Measurements from ENCODE around the gene STUM. TPM values are rescaled to one million over a fixed set of nuclear protein-coding genes. Genes with fewer than 3 reads are reported as not detected.

Gene STUM
- total RNA-seq, 2 donors from 2014 or later, result 1.3 to 1.6 TPM

GRCh38 chr1:226622012-226622411 lies 73.4 kb downstream of the STUM start:
- TF ChIP-seq CTCF (IDR thresholded peaks at IDR 0.05) (no peak), POLR2A (IDR thresholded peaks at IDR 0.05) (no peak)
- no peak for DNase-seq
- Histone ChIP-seq H3K27ac (no peak overlapping the region), H3K4me3 (no peak overlapping the region), H3K9me3 (no peaks in the 10 kb centered on the region), H3K36me3 (replicated peaks in 1 of 2; ENCODE audit: insufficient read depth in 1 of 2, low read depth in 2 of 2) (no peaks in the 10 kb centered on the region), H3K27me3 (no peaks in the 10 kb centered on the region), H3K4me1 (peaks cover 6% of the 10 kb centered on the region)
- intact Hi-C loops (cut with DNase I), result no loop called here
- ATAC-seq, result no peak

- TF ChIP-seq CTCF (IDR thresholded peaks at IDR 0.05), result no peak
- no peak for TF ChIP-seq POLR2A (IDR thresholded peaks at IDR 0.05)
- H3K27me3 ChIP-seq, result no peaks in the 10 kb centered on the region
- no peak for ATAC-seq
- H3K4me3 ChIP-seq, result no peak overlapping the region
- 81 to 84% methylated on average over 5 of the region's 5 CpGs for WGBS, 2 donors
- H3K27ac ChIP-seq, result no peak overlapping the region
- H3K4me1 ChIP-seq, result peaks cover 6% of the 10 kb centered on the region
- no peak for DNase-seq
- H3K9me3 ChIP-seq, result no peaks in the 10 kb centered on the region
- no peaks in the 10 kb centered on the region for H3K36me3 ChIP-seq (replicated peaks in 1 of 2; ENCODE audit: insufficient read depth in 1 of 2, low read depth in 2 of 2)
- intact Hi-C loops (cut with DNase I), result no loop called here
Observed at GRCh38 chr1:226624526-226624925, 76.0 kb downstream of the STUM start.

- H3K27me3 ChIP-seq, result no peaks in the 10 kb centered on the region
- peaks cover 6% of the 10 kb centered on the region for H3K4me1 ChIP-seq
- intact Hi-C loops (cut with DNase I), result no loop called here
- no peaks in the 10 kb centered on the region for H3K9me3 ChIP-seq
- no peak overlapping the region for H3K27ac ChIP-seq
- H3K4me3 ChIP-seq, result no peak overlapping the region
- WGBS, 2 donors, result 82 to 83% methylated on average over 6 of the region's 6 CpGs
- no peaks in the 10 kb centered on the region for H3K36me3 ChIP-seq (replicated peaks in 1 of 2; ENCODE audit: insufficient read depth in 1 of 2, low read depth in 2 of 2)
- TF ChIP-seq POLR2A (IDR thresholded peaks at IDR 0.05) (no peak), CTCF (IDR thresholded peaks at IDR 0.05) (no peak)
- DNase-seq (peak in 1 of 4 donors; percentile 6), ATAC-seq (no peak)
Observed at GRCh38 chr1:226625326-226625725, 76.8 kb downstream of the STUM start.

- no peaks in the 10 kb centered on the region for H3K9me3 ChIP-seq
- no peak overlapping the region for H3K27ac ChIP-seq
- no peaks in the 10 kb centered on the region for H3K27me3 ChIP-seq
- 60 to 68% methylated on average over 10 of the region's 10 CpGs for WGBS, 2 donors
- no peak overlapping the region for H3K4me3 ChIP-seq
- DNase-seq (peak in 1 of 4 donors; percentile 8), ATAC-seq (peak; percentile 17)
- peaks cover 6% of the 10 kb centered on the region for H3K4me1 ChIP-seq
- no peaks in the 10 kb centered on the region for H3K36me3 ChIP-seq (replicated peaks in 1 of 2; ENCODE audit: insufficient read depth in 1 of 2, low read depth in 2 of 2)
- TF ChIP-seq CTCF (IDR thresholded peaks at IDR 0.05) (no peak), POLR2A (IDR thresholded peaks at IDR 0.05) (no peak)
- intact Hi-C loops (cut with DNase I), result no loop called here
Observed at GRCh38 chr1:226625832-226626576, 77.4 kb downstream of the STUM start.

- DNase-seq, result peak; percentile 70 to 80 (median 74)
- H3K36me3 ChIP-seq (replicated peaks in 1 of 2; ENCODE audit: insufficient read depth in 1 of 2, low read depth in 2 of 2), result no peaks in the 10 kb centered on the region
- peak; percentile 86 for ATAC-seq
- H3K4me1 ChIP-seq, result peaks cover 6% of the 10 kb centered on the region
- TF ChIP-seq POLR2A (IDR thresholded peaks at IDR 0.05) (no peak), CTCF (IDR thresholded peaks at IDR 0.05) (peak; percentile 81 to 94 (median 85))
- intact Hi-C loops (cut with DNase I), result no loop called here
- H3K27ac ChIP-seq, result no peak overlapping the region
- 0 to 4% methylated on average over 2 to 11 of the region's 11 CpGs for WGBS, 2 donors
- H3K4me3 ChIP-seq, result no peak overlapping the region
- no peaks in the 10 kb centered on the region for H3K9me3 ChIP-seq
- H3K27me3 ChIP-seq, result no peaks in the 10 kb centered on the region
Observed at GRCh38 chr1:226626577-226626956, 78.0 kb downstream of the STUM start.
